HepG2 (cell line): ENCODE measurements around the gene C22orf15. TPM values are rescaled to one million over a fixed set of nuclear protein-coding genes. Genes with fewer than 3 reads are reported as not detected.
A peak's percentile ranks its signal among the peaks of the same experiment; 100 is the strongest.

Experiments used
- ARNT2 ChIP-seq: sonication (generic); formaldehyde crosslinking; IDR thresholded peaks from 2 replicates; pipeline ENCODE4 v1.8.0; 2022; ENCODE audit warnings: mild to moderate bottlenecking, low read depth, missing genetic modification reagents, moderate library complexity
- CCDC6 ChIP-seq: sonication (generic); formaldehyde crosslinking; IDR thresholded peaks from 2 replicates; pipeline ENCODE4 v1.8.1; 2022; ENCODE audit warnings: mild to moderate bottlenecking, missing genetic modification reagents, moderate library complexity
- GTF3A ChIP-seq: sonication (generic); formaldehyde crosslinking; conservative IDR thresholded peaks from 2 replicates; pipeline ENCODE4 v1.4.0; 2020; ENCODE audit warnings: mild to moderate bottlenecking, missing genetic modification reagents
- IRX3 ChIP-seq: sonication (generic); formaldehyde crosslinking; IDR thresholded peaks from 2 replicates; pipeline ENCODE4 v1.8.1; 2023; ENCODE audit warnings: mild to moderate bottlenecking, low read depth, missing genetic modification reagents, borderline replicate concordance
- KLF9 ChIP-seq: IDR thresholded peaks from 2 replicates; pipeline ENCODE4 v1.6.1; 2016; ENCODE audit warnings: low read depth
- MAZ ChIP-seq, 2 experiments: sonication (generic) in 1 of 2; formaldehyde crosslinking in 1 of 2; IDR thresholded peaks; 2 replicates each; pipeline versions ENCODE4 v1.5.0 to v1.6.1; 2012 to 2020; ENCODE audit warnings: low read depth in 2 of 2, mild to moderate bottlenecking in 2 of 2, borderline replicate concordance in 1 of 2, improper control_type of control experiment in 1 of 2, low read length in 1 of 2, missing genetic modification reagents in 1 of 2, moderate library complexity in 1 of 2
- MLLT10 ChIP-seq: sonication (generic); formaldehyde crosslinking; IDR thresholded peaks from 2 replicates; pipeline ENCODE4 v1.4.0; 2020; ENCODE audit warnings: missing genetic modification reagents
- MXD1 ChIP-seq: sonication (generic); formaldehyde crosslinking; IDR thresholded peaks from 2 replicates; pipeline ENCODE4 v1.4.0; 2020; ENCODE audit warnings: mild to moderate bottlenecking, missing genetic modification reagents
- NCOA1 ChIP-seq: sonication (generic); formaldehyde crosslinking; IDR thresholded peaks from 2 replicates; pipeline ENCODE4 v1.9.0; 2021; ENCODE audit warnings: missing genetic modification reagents
- PAWR ChIP-seq: sonication (generic); formaldehyde crosslinking; IDR thresholded peaks from 2 replicates; pipeline ENCODE4 v1.4.0; 2020; ENCODE audit warnings: missing genetic modification reagents, mild to moderate bottlenecking, borderline replicate concordance
- POGZ ChIP-seq: sonication (generic); formaldehyde crosslinking; IDR thresholded peaks from 2 replicates; pipeline ENCODE4 v1.4.0; 2020; ENCODE audit warnings: mild to moderate bottlenecking, missing genetic modification reagents
- RFX1 ChIP-seq: fragments of 450-650 bp; IDR thresholded peaks from 2 replicates; pipeline ENCODE4 v1.6.1; 2017
- RFX5 ChIP-seq: IDR thresholded peaks from 2 replicates; pipeline ENCODE4 v1.6.1; 2011; ENCODE audit warnings: low read depth, low read length, improper control_type of control experiment
- SRF ChIP-seq: IDR thresholded peaks from 2 replicates; pipeline ENCODE4 v1.6.1; 2011; ENCODE audit warnings: mild to moderate bottlenecking, low read depth, low read length, moderate library complexity
- SRY ChIP-seq: sonication (generic); formaldehyde crosslinking; IDR thresholded peaks from 2 replicates; pipeline ENCODE4 v1.8.0; 2022; ENCODE audit warnings: mild to moderate bottlenecking, missing genetic modification reagents
- XRCC5 ChIP-seq: fragments of 200-400 bp; formaldehyde crosslinking; optimal IDR thresholded peaks from 2 replicates; pipeline ENCODE3; 2017; ENCODE audit warnings: mild to moderate bottlenecking, low read length
- ZBTB1 ChIP-seq: sonication (generic); formaldehyde crosslinking; IDR thresholded peaks from 2 replicates; pipeline ENCODE4 v1.4.0; 2020; ENCODE audit warnings: missing genetic modification reagents, borderline replicate concordance
- ZBTB38 ChIP-seq: sonication (generic); formaldehyde crosslinking; IDR thresholded peaks from 2 replicates; pipeline ENCODE4 v1.5.1; 2020; ENCODE audit warnings: mild to moderate bottlenecking, missing genetic modification reagents
- ZFP91 ChIP-seq: sonication (generic); formaldehyde crosslinking; IDR thresholded peaks from 2 replicates; pipeline ENCODE4 v1.9.0; 2022; ENCODE audit warnings: missing genetic modification reagents, mild to moderate bottlenecking, borderline replicate concordance
- ZNF234 ChIP-seq: sonication (generic); formaldehyde crosslinking; conservative IDR thresholded peaks from 2 replicates; pipeline ENCODE4 v1.5.1; 2020; ENCODE audit warnings: mild to moderate bottlenecking, missing genetic modification reagents
- ZNF296 ChIP-seq: sonication (generic); formaldehyde crosslinking; conservative IDR thresholded peaks from 2 replicates; pipeline ENCODE4 v1.5.0; 2020; ENCODE audit warnings: mild to moderate bottlenecking, missing genetic modification reagents
- ZNF326 ChIP-seq: sonication (generic); formaldehyde crosslinking; IDR thresholded peaks from 2 replicates; pipeline ENCODE4 v1.4.0; 2020; ENCODE audit warnings: missing genetic modification reagents, borderline replicate concordance
- ZNF333 ChIP-seq: sonication (generic); formaldehyde crosslinking; IDR thresholded peaks from 2 replicates; pipeline ENCODE4 v1.4.0; 2020; ENCODE audit warnings: mild to moderate bottlenecking, missing genetic modification reagents, borderline replicate concordance
- ZNF451 ChIP-seq: sonication (generic); formaldehyde crosslinking; IDR thresholded peaks from 2 replicates; pipeline ENCODE4 v1.5.0; 2020; ENCODE audit warnings: mild to moderate bottlenecking, missing genetic modification reagents
- ZNF570 ChIP-seq: sonication (generic); formaldehyde crosslinking; IDR thresholded peaks from 2 replicates; pipeline ENCODE4 v1.4.0; 2020; ENCODE audit warnings: mild to moderate bottlenecking, missing genetic modification reagents, borderline replicate concordance
- ZNF576 ChIP-seq: sonication (generic); formaldehyde crosslinking; IDR thresholded peaks from 2 replicates; pipeline ENCODE4 v1.4.0; 2020; ENCODE audit warnings: mild to moderate bottlenecking, missing genetic modification reagents
- ZNF737 ChIP-seq: sonication (generic); formaldehyde crosslinking; IDR thresholded peaks from 2 replicates; pipeline ENCODE4 v1.5.0; 2020; ENCODE audit warnings: missing genetic modification reagents, mild to moderate bottlenecking, borderline replicate concordance
- ZNF891 ChIP-seq: sonication (generic); formaldehyde crosslinking; IDR thresholded peaks from 2 replicates; pipeline ENCODE4 v1.5.0; 2020; ENCODE audit warnings: mild to moderate bottlenecking, missing genetic modification reagents
- ZSCAN30 ChIP-seq: sonication (generic); formaldehyde crosslinking; IDR thresholded peaks from 2 replicates; pipeline ENCODE4 v1.5.0; 2020; ENCODE audit warnings: mild to moderate bottlenecking, missing genetic modification reagents
- polyA plus RNA-seq, 8 experiments: library from polyadenylated mRNA; depleted of rRNA in 3 of 8; stranded (reverse) in 7 of 8; unstranded in 1 of 8; fragments of >200 nt; fragmentation: Illumina TruSeq in 4 of 8; extraction: Trizol in 4 of 8; gene quantifications; 2 replicates each; pipeline versions ENCODE4 v1.2.1 to v1.2.3, GENCODE V29; 2011 to 2016; ENCODE audit warnings: low read depth in 4 of 8, missing spikeins in 1 of 8, mixed read lengths in 1 of 8; ENCODE audit not compliant: insufficient read depth in 1 of 8
- total RNA-seq, 5 experiments: library from RNA; depleted of rRNA; stranded (reverse); fragments of >200 nt; fragmentation: Illumina TruSeq; extraction: Trizol; gene quantifications; 2 replicates each; pipeline ENCODE4 v1.2.3, GENCODE V29; 2016; ENCODE audit warnings: low read depth in 1 of 5

C22orf15 gene
- total and polyA plus RNA-seq, 2 of the 13 experiments (the other 11 are each of a cell fraction or from before 2014, with no cell fraction given) = not detected

GRCh38 chr22:23767673-23768548, 5.1 kb downstream of the C22orf15 start, which contains the start of gene CHCHD10 (continued):
- no peak for TF ChIP-seq SRF
- peak; percentile 94 for TF ChIP-seq ZNF296 (CRISPR knock-in tag)
- TF ChIP-seq ZNF737 = peak; percentile 20; the same call in 1 of the 2 replicates
- no peak for TF ChIP-seq ZSCAN30 (CRISPR knock-in tag)
- TF ChIP-seq POGZ (CRISPR knock-in tag) = no peak
- no peak for TF ChIP-seq RFX5
- peak; percentile 26; the same call in 1 of the 2 replicates for TF ChIP-seq IRX3
- TF ChIP-seq MAZ (IDR thresholded peaks at IDR 0.05; ENCODE audit: borderline replicate concordance, low read depth, low read length) = peak; percentile 61; the same call in 1 of the 2 replicates
- peak; percentile 78; the same call in 1 of the 2 replicates for TF ChIP-seq MAZ (CRISPR knock-in tag; IDR thresholded peaks at IDR 0.05; ENCODE audit: low read depth)
- TF ChIP-seq MXD1 (CRISPR knock-in tag) = no peak; the same call in 1 of the 2 replicates
- TF ChIP-seq CCDC6 = peak; percentile 32; the same call in 1 of the 2 replicates
- TF ChIP-seq GTF3A (CRISPR knock-in tag) = no peak
- no peak for TF ChIP-seq ZBTB1 (CRISPR knock-in tag)
- no peak for TF ChIP-seq MLLT10 (CRISPR knock-in tag)
- TF ChIP-seq NCOA1 = 0 out of 2 replicates have a peak, but pooled peaks have one; percentile 47
- TF ChIP-seq ZNF570 (CRISPR knock-in tag) = no peak
- TF ChIP-seq PAWR (CRISPR knock-in tag) = no peak
- TF ChIP-seq RFX1 = no peak
- TF ChIP-seq ZNF891 = peak; percentile 9; the same call in 1 of the 2 replicates
- peak; percentile 36; the same call in 1 of the 2 replicates for TF ChIP-seq SRY
- TF ChIP-seq ZFP91 (CRISPR knock-in tag) = peak; percentile 88
- no peak for TF ChIP-seq ZNF333 (CRISPR knock-in tag)
- 0 out of 2 replicates have a peak, but pooled peaks have one; percentile 12 for TF ChIP-seq KLF9
- no peak for TF ChIP-seq ZNF326 (CRISPR knock-in tag)
- peak; percentile 50; the same call in 1 of the 2 replicates for TF ChIP-seq ZBTB38 (CRISPR knock-in tag)
- peak; percentile 83 for TF ChIP-seq XRCC5
- no peak; the same call in 1 of the 2 replicates for TF ChIP-seq ZNF234 (CRISPR knock-in tag)
- peak; percentile 50; the same call in 1 of the 2 replicates for TF ChIP-seq ZNF451
- TF ChIP-seq ZNF576 (CRISPR knock-in tag) = no peak
- TF ChIP-seq ARNT2 (CRISPR knock-in tag) = peak; percentile 24; the same call in 1 of the 2 replicates
